Adrenal gland (tissue), 5 donors: ENCODE measurements around the gene SGIP1.

Source experiments
- POLR2A ChIP-seq, 2 donors: fragments of 450-650 bp; IDR thresholded peaks; one replicate each; pipeline ENCODE4 v1.6.1; 2017; ENCODE audit warnings: antibody characterized with exemption in 2 of 2, mild to moderate bottlenecking in 2 of 2, moderate library complexity in 1 of 2
- TF ChIP-seq, protein P1 (sequence below), 6 experiments: fragments of 450-650 bp in 4 of 6; fragments of 200-600 bp in 2 of 6; sonication (generic) in 1 of 6; IDR thresholded peaks; 1 replicate in 5 of 6; 2 replicates in 1 of 6; pipeline versions ENCODE4 v1.5.1 to v1.8.0; 2016 to 2021; ENCODE audit warnings: antibody characterized with exemption in 6 of 6, mild to moderate bottlenecking in 2 of 6, moderate library complexity in 1 of 6
- donor health status: DM: no; HTN: no; CAD: no.

DNA sequence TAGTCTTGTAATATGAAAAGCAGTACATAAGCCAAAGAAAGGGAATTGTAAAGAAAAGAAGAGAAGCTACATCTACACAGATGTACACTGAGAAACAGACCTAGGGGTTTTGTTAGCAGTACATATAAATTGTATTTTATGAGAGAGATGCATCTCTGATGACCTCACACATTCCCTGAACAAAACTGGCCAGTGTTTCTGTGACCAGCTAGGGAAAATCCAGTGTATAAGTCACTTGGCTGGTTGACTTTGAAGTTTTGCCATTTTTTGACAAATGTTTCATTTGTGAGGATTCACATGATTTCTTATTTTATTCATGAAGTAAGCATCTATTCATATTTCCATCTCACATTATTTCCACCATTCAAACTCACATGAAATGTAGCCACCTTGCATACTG lies 190.0 kb downstream of the SGIP1 start:
- TF ChIP-seq POLR2A (IDR thresholded peaks at IDR 0.05), result no peak
- TF ChIP-seq, protein P1, sequence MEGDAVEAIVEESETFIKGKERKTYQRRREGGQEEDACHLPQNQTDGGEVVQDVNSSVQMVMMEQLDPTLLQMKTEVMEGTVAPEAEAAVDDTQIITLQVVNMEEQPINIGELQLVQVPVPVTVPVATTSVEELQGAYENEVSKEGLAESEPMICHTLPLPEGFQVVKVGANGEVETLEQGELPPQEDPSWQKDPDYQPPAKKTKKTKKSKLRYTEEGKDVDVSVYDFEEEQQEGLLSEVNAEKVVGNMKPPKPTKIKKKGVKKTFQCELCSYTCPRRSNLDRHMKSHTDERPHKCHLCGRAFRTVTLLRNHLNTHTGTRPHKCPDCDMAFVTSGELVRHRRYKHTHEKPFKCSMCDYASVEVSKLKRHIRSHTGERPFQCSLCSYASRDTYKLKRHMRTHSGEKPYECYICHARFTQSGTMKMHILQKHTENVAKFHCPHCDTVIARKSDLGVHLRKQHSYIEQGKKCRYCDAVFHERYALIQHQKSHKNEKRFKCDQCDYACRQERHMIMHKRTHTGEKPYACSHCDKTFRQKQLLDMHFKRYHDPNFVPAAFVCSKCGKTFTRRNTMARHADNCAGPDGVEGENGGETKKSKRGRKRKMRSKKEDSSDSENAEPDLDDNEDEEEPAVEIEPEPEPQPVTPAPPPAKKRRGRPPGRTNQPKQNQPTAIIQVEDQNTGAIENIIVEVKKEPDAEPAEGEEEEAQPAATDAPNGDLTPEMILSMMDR (IDR thresholded peaks at IDR 0.05), result no peak
